DMS79 treated with DMSO at 0.1 percent for 48 hours (cell line): ENCODE data around the gene GRK4.
"Not testable (repeated sequence)": the region's sequence is repeated elsewhere in the genome, so short reads cannot be mapped to it uniquely, and the experiment has no call there.

ENCODE experiments used
- DNase-seq: peaks from one replicate; lab custom pipeline; 2025; lab: John Stamatoyannopoulos, UW

The GRK4 gene

GRCh38 chr4:2930758-2931511 is 32.4 kb upstream of the GRK4 start:
- DNase-seq = no peak

- no peak for DNase-seq
Observed at GRCh38 chr4:2931512-2932301, 31.7 kb upstream of the GRK4 start.

GRCh38 chr4:2932321-2932950 is 30.9 kb upstream of the GRK4 start:
- DNase-seq = no peak

DNA sequence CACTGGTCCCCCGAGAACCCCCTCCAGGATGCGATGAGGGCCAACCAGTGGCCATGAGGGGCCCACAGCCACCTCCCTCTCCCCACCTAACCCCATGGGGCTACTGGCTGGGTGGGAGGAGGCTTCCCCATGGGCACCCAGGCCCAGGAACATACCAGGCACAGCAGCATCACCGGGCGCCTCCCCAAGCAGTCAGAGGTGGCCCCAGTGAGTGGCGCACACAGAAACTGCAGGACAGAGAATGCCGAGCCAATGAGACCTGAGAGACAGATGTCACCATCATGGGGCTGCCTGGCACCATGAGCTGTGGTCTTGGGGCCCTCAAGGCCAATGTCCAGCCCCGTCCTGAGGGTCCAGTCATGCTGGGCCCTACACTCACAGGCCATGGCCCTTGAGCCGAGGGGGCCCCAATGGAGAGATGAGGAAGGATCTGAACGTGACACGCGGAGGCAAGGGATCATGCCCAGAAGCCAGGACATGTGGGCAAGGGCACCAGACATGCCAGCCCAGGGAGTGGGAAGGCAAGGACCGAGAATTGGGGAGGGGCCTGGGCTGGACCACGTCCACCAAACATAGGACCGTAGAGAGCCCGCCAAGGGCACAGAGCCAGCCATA is 30.3 kb upstream of the GRK4 start:
- no peak for DNase-seq

DNA sequence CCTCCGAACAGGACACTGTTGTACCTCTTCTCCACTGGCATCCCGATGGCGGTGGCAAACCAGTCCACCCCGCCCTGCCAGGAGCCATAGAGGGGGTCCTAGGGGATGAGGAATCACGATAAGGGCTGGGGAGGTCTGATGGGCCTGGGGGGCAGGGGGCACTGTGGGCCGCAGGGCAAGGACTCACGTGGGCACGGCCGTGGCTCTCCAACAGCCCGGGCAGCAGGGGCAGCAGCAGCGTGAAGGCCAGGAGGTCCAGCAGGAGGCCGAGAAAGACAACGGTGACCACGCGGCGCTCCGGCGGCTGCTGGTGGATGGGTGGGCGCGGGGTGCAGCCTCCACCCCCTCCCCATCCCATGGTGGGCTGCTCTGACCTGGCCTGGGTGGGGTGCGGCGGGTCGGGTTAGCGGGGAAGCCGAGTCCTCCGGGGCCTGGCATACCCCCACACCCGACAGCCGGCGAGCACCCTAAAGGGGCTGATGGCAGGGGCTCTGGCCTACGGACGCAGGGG is 29.8 kb upstream of the GRK4 start:
- DNase-seq = no peak

DNA sequence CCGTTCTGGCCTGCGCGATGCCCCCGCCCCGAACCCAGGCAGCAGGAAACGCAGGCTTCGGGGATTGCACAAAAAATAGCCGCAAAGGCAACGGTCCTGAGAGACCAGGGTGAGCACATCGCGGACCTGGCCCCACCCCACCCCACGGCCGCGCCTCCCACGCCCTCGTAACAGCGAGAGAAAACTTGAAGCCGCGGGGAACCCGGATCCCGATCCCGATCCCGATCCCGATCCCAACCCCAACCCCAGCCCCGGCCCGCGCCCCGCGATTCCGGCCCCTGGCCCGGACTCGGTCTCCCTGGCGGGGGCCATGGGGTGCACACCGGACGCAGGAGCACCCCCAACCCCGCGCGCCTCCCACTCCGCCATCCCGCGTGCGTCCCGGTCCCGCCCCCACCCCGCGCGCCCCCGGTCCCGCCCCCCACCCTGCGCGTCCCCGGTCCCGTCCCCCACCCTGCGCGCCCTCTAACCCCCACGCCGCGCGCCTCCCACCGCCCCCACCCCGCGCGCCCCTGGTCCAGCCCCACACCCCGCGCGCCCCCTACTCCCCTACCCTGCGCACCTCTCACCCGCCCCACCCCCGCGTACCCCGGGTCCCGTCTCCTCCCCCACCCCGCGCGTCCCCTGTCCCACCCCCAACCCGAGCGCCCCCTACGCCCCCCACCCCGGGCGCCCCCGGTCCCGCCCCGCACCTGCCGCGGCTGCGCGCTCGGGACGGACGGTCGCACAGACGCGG is 29.1 kb upstream of the GRK4 start:
- DNase-seq = no peak

DNA sequence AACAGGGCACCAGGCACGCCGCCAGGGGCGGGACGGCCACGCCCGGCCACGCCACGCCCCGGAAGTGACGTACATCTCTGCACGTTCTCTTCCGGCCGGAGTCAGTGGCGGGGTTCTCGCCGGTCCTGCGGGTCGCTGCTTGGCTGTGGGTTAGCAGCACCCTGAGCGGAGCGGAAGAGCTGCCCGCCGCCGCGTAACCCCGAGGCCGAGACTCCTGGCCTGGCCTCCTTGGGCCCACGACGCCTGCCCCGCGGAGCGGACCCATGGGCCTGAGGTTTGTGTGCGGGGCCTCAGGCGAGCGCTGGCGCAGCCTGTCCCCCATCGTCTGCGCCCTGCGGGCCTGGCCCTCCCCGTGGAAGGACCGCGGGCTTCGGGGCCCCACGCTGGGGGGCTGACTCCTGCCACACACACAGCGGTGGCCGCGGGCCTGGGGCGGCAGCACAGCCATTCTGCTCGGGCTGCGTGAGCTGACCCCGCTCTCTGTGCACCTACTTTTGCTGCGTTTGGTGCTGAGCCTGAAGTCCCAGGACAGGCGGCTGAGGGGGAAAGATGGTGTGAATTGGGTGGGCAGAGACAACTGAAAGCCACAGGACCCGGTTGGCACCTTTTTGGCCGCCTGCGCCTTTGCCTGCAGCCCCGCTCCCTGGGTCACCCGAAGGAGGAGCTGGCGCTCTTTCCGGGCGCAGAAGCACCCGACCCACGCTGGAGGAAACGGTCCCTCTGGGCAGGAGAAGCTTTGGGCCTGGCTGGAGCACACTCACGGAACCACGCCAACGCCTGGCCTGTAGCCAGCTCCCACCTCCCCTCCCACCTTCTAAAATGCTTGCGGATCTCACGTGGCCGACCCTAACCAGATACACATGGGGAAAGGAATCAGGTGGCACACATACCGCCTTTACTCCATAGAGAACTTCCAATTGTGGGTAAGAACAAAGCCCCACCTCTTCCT is 28.3 kb upstream of the GRK4 start:
- peak; percentile 59 for DNase-seq

DNA sequence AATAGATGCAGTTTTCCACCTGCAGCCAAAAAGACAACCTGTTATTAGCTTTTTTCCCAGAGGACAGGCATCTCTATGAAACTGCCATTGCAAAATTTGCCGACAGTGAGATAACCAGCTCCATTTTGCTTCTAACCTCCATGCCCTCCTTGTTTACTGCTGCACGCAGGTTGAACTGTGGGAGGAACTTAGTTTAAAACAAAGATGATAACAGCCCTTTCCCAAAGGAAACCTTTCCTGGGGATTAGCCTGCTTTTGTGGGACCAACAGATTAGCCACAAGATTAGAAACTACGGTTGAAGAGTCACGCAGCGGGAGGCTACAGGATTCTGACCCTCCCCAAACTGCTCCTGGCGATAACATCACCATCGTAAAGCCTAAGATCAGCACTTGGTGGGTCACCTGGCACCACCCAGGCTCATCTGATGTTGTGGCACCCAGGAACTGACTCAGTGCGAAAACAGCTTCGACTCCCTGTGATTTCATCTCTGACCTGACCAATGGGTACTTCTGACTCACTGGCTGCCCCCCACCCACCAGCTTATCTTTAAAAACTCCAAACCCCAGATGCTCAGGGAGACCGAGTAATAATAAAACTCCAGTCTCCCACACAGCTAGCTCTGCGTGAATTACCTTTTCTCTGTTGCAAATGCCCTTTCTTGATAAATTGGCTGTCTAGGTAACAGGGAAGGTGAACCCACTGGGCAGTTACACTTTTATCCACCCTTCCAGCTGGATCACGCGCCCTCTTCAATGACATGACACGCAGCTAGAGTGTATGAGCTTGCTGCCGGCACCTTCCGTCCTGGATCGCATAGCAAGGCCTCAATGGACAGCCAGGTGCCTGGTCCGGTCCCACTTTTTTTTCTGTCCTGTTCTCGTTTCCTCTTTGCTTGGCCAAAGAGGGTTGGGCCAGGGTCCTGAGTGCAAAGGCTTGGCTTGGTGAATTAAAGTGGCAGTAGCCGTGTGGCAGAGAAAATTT is 27.3 kb upstream of the GRK4 start:
- DNase-seq = no peak

- DNase-seq = no peak
Observed at GRCh38 chr4:2936773-2937145, 26.6 kb upstream of the GRK4 start.

GRCh38 chr4:2937146-2937857 is 26.1 kb upstream of the GRK4 start:
- DNase-seq = peak; percentile 4

GRCh38 chr4:2937986-2938385 is 25.4 kb upstream of the GRK4 start:
- no peak for DNase-seq

- DNase-seq = not testable (repeated sequence)
Observed at GRCh38 chr4:2938411-2938810, 25.0 kb upstream of the GRK4 start.

GRCh38 chr4:2938906-2939305 is 24.5 kb upstream of the GRK4 start:
- no peak for DNase-seq

GRCh38 chr4:2939383-2940243 is 23.8 kb upstream of the GRK4 start:
- no peak for DNase-seq

DNA sequence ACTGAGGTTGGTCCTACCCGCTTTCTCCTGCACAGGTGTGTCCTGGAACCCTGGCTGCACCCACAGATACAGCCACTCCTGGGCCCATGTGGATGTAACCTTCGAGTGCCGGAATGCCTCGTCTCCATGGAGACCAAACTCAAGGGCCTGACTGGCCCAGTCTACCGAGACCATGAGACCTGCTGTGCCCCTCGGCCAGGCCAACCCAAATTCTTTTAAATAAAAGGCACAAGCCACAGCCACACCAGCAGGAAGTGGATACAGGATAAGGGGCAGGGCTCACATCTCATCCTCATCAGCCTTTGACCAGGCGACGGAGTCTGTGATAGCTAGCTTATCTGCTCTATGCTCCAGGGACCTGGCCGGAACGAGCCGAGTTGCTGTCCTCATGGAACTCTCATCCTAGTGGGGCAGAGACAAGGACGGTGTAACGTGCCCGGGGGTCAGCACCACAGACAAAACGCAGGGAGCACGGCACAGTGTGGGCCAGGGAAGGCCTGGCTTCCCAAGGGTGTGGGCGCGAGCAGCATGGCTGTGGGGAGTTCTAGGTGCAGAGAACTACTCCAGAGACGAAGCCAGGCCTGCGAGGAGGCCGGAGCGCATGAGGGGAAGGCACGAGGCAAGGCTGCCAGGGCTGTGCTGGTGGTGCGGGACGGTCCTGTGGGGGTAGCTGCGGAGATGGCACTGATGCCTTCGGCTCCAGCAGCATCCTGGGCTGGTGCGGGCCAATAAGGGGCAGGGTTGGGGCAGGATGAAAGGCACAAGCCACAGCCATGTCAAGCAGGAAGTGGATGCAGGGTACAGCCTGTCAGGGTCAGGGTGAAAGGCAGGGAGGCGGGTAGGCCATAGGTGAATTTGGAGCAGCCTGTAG is 22.9 kb upstream of the GRK4 start:
- no peak for DNase-seq

DNA sequence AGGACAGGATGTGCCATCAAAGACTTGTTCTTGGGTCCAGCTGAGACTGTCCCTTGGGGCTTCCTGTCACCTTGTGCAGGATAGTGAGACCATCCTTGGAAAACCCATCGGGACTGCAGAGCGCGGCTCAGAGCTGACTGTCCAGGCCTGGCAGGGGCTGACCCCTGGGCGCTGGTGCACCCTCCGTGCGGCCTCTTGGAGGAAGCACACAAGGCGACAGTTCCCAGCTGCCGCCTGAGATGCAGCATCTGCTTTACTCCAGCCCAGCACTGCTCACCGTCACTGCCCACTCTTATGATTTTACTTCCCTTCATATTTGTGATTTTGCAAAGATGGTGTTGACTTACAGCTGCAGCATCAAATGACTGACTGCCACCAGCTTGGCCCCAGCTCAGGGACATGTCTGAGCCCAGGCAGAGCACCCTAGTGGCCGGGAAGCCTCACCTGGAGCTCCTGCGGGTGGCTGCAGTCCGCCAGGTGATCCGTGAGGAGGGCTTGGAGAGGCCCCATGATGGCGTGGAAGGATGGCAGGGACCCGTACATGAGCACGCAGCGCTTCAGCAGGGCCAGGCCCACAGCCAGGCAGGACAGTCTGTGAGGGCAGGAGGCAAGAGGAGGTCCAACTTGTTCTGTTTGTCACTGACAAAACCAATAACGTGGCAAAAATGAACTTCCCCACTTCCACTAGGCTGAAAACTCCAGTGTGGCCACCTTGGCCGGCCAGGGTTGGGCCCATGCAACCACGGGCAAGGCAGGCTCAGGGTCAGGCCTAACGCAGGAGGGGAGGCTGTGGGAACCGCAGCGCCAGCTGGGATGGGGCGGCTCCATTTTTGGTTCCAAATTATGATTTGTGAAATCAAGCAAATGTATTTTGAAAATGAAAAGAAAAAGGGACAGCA is 22.0 kb upstream of the GRK4 start:
- DNase-seq = no peak
